Measurements from ENCODE around the gene CACNA2D2.
A peak's percentile ranks its signal among the peaks of the same experiment; 100 is the strongest.

CACNA2D2 gene

GRCh38 chr3:50322386-50323091 lies 180.9 kb downstream of the CACNA2D2 start, which contains the start of gene HYAL2:
Gene HYAL2 (minus strand): TSS chr3:50322745. CDS start chr3:50320489, 2,256 bp downstream.
- DNase-seq, result no peak

GRCh38 chr3:50322115-50322385 lies 181.4 kb downstream of the CACNA2D2 start:
- no peak for DNase-seq

- peak; percentile 92 for DNase-seq
These were observed 181.9 kb downstream of the CACNA2D2 start for GRCh38 chr3:50321336-50322114.

GRCh38 chr3:50320853-50321335 lies 182.5 kb downstream of the CACNA2D2 start:
- peak; percentile 84 for DNase-seq

GRCh38 chr3:50319894-50320625 lies 183.4 kb downstream of the CACNA2D2 start:
- DNase-seq, result no peak

- DNase-seq, result no peak
These were observed 184.1 kb downstream of the CACNA2D2 start for GRCh38 chr3:50319181-50319893.

GRCh38 chr3:50318615-50319014 lies 184.8 kb downstream of the CACNA2D2 start:
- DNase-seq, result no peak

GRCh38 chr3:50318163-50318562 lies 185.3 kb downstream of the CACNA2D2 start:
- DNase-seq, result no peak

- no peak for DNase-seq
These were observed 186.1 kb downstream of the CACNA2D2 start for GRCh38 chr3:50317300-50317699.

- DNase-seq, result no peak
These were observed 186.7 kb downstream of the CACNA2D2 start for GRCh38 chr3:50316657-50317242.

GRCh38 chr3:50314816-50315215 lies 188.6 kb downstream of the CACNA2D2 start:
- DNase-seq, result no peak

- peak; percentile 42 for DNase-seq
These were observed 189.1 kb downstream of the CACNA2D2 start for GRCh38 chr3:50314342-50314741.
